Measurements from ENCODE around the gene CTPS2.

- TF ChIP-seq, protein P1, sequence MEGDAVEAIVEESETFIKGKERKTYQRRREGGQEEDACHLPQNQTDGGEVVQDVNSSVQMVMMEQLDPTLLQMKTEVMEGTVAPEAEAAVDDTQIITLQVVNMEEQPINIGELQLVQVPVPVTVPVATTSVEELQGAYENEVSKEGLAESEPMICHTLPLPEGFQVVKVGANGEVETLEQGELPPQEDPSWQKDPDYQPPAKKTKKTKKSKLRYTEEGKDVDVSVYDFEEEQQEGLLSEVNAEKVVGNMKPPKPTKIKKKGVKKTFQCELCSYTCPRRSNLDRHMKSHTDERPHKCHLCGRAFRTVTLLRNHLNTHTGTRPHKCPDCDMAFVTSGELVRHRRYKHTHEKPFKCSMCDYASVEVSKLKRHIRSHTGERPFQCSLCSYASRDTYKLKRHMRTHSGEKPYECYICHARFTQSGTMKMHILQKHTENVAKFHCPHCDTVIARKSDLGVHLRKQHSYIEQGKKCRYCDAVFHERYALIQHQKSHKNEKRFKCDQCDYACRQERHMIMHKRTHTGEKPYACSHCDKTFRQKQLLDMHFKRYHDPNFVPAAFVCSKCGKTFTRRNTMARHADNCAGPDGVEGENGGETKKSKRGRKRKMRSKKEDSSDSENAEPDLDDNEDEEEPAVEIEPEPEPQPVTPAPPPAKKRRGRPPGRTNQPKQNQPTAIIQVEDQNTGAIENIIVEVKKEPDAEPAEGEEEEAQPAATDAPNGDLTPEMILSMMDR (IDR thresholded peaks at IDR 0.05 in 8 of 11, conservative IDR thresholded peaks at IDR 0.05 in 3 of 11): no peak
- TF ChIP-seq POLR2AphosphoS5 (IDR thresholded peaks at IDR 0.05): no peak
Observed at GRCh38 chrX:16711219-16711811, 1.2 kb downstream of the CTPS2 start.

Data from spleen (tissue), 7 donors.